Epidermal melanocyte (primary cell): ENCODE measurements around the gene UNC45A.
"Not testable (repeated sequence)": the region's sequence is repeated elsewhere in the genome, so short reads cannot be mapped to it uniquely, and the experiment has no call there.

Experiments
- DNase-seq: peaks from one replicate; pipeline ENCODE4 v3.0.0; 2011; ENCODE audit warnings: low spot score; ENCODE audit not compliant: insufficient read length

Gene UNC45A, protein sequence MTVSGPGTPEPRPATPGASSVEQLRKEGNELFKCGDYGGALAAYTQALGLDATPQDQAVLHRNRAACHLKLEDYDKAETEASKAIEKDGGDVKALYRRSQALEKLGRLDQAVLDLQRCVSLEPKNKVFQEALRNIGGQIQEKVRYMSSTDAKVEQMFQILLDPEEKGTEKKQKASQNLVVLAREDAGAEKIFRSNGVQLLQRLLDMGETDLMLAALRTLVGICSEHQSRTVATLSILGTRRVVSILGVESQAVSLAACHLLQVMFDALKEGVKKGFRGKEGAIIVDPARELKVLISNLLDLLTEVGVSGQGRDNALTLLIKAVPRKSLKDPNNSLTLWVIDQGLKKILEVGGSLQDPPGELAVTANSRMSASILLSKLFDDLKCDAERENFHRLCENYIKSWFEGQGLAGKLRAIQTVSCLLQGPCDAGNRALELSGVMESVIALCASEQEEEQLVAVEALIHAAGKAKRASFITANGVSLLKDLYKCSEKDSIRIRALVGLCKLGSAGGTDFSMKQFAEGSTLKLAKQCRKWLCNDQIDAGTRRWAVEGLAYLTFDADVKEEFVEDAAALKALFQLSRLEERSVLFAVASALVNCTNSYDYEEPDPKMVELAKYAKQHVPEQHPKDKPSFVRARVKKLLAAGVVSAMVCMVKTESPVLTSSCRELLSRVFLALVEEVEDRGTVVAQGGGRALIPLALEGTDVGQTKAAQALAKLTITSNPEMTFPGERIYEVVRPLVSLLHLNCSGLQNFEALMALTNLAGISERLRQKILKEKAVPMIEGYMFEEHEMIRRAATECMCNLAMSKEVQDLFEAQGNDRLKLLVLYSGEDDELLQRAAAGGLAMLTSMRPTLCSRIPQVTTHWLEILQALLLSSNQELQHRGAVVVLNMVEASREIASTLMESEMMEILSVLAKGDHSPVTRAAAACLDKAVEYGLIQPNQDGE

DNA sequence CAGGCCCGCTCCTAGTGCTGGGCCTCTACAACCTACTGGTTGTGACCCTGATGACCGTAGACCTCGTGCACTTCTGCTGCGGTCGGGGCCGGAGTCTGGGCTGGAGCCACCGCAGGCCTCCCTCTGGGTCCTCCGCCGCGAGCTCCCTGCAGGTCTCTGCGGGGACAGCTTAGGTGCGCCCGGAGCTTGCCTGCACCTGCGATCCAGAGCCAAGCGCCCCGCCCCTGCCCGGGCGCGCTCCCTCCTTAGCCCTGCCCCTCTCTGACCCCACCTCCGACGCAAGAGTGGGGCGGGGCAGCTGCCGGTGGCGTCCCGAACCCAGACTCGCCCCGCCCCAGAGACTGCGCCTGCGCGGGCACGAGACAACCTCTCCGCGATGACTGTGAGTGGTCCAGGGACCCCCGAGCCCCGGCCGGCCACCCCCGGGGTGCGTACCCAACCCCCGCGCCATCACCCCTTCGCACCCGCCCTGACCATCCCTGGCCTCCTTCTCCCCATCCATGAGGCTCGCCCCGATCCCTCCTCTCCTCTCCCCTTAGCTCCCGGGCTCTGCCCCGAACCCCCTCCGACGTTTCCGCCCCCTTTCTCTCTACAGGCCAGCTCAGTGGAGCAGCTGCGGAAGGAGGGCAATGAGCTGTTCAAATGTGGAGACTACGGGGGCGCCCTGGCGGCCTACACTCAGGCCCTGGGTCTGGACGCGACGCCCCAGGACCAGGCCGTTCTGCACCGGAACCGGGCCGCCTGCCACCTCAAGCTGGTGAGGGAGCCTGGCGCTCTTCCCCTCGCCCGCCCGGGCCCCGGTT is at the start of gene UNC45A:
Gene UNC45A (plus strand): TSS at position 337 of the 803 bp plus-strand sequence. CDS start 40 bp downstream, at position 377.
- peak; percentile 89 for DNase-seq

DNA sequence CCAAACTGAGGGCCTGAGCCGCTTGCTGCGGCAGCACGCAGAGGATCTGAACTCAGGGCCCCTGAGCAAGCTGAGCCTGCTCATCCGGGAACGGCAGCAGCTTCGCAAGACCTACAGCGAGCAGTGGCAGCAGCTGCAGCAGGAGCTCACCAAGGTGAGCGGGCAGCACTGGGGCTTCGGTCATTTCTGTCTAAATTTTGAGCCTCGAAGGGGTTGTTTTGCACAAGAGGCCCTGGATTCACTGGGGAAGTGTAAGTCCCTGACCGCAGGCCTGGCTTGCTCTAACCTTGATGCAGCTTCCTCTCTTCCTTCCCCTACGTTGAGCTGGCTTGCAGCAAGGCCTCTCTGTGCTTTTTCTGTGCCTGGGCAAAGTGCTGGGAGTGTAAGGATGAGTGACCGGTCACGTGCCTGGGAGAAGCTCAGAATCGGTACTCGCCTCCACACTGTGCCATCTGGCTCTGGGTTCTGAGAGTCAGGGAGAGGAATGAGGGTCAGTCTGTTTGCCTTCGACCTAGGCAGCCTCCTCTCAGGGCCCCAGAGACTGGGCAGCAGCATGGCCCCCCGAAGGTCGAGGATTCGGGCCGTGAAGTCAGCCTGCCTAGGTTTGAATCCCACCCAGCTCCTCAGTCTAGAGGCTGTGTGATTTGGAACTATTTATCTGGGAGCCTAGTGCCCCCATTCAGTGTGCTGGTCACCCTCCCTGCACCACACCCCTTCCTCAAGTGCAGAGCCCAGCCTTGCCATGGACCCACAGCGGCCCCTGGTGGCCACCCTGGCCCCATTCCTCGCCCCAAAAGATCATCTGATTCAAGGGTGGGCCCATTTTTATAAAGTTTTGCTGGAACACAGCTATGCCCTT is 49.4 kb upstream of the UNC45A start:
- no peak for DNase-seq

DNA sequence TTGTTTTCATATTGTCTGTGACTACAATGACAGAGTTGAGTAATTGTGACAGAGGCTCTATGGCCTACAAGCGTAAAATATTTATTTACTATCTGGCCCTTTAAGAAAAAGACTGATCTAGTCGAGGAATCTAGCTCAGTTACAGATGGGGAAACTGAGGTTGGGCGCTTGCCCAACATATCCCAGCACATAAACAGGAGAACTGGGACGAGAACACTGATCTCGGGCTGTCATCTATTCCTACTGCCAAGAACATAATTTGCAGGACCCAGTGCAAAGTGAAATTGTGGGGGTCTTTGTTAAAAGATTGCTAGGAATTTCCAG is 48.8 kb upstream of the UNC45A start:
- DNase-seq = no peak

DNA sequence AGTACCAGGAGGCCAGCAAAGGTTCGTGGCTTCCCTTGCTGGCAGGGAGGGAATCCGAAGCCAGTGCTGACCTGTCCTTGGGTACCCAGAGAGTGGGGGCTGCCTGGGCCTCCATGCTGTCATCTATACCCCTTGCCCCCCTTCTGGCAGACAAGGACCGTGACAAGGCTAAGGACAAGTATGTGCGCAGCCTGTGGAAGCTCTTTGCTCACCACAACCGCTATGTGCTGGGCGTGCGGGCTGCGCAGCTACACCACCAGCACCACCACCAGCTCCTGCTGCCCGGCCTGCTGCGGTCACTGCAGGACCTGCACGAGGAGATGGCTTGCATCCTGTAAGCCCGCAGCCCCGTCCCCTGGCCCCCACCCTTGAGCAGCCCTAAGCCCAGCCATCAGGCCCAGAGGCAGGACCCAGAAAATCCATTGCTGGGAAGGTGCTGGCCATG is 48.0 kb upstream of the UNC45A start:
- DNase-seq = no peak

DNA sequence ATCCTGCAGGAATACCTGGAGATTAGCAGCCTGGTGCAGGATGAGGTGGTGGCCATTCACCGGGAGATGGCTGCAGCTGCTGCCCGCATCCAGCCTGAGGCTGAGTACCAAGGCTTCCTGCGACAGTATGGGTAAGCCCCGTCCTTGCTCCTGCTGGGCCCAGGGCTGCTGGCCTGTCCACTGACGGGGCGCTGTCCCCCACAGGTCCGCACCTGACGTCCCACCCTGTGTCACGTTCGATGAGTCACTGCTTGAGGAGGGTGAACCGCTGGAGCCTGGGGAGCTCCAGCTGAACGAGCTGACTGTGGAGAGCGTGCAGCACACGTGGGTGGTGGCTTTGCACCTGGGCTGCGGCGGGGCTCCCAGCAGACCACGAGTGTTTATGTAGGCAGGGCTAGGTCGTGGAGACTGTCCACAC is 45.8 kb upstream of the UNC45A start:
- no peak for DNase-seq

DNA sequence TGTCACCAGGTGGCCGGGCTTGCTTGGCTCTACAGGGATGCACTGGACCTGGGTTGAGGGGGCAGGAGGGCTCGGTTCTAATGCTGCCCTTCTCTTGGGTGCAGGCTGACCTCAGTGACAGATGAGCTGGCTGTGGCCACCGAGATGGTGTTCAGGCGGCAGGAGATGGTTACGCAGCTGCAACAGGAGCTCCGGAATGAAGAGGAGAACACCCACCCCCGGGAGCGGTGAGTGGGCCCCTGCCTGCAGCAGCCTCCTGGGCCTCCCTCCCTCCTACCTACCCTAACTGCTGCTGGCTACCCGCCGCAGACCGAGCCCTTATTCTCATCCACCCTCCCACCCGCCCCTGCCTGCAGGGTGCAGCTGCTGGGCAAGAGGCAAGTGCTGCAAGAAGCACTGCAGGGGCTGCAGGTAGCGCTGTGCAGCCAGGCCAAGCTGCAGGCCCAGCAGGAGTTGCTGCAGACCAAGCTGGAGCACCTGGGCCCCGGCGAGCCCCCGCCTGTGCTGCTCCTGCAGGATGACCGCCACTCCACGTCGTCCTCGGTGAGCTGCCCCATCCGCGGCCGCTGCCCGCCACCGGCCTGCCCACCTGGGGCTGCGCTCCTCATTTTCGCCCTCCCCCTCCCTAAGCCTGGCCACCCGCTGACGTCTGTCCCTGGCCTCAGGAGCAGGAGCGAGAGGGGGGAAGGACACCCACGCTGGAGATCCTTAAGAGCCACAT is 45.2 kb upstream of the UNC45A start:
- no peak for DNase-seq

DNA sequence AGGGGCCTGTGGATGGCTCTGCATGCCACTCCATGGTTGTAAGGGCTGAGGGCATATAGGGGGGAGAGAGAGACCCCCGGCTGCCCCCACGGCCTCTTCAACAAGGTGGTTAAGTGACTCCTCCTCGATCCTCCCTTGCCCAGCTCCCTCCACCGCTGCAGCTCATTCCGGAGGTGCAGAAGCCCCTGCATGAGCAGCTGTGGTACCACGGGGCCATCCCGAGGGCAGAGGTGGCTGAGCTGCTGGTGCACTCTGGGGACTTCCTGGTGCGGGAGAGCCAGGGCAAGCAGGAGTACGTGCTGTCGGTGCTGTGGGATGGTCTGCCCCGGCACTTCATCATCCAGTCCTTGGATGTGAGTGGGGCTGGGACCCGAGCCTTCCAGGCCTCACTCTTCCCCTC is 44.2 kb upstream of the UNC45A start:
- no peak for DNase-seq

DNA sequence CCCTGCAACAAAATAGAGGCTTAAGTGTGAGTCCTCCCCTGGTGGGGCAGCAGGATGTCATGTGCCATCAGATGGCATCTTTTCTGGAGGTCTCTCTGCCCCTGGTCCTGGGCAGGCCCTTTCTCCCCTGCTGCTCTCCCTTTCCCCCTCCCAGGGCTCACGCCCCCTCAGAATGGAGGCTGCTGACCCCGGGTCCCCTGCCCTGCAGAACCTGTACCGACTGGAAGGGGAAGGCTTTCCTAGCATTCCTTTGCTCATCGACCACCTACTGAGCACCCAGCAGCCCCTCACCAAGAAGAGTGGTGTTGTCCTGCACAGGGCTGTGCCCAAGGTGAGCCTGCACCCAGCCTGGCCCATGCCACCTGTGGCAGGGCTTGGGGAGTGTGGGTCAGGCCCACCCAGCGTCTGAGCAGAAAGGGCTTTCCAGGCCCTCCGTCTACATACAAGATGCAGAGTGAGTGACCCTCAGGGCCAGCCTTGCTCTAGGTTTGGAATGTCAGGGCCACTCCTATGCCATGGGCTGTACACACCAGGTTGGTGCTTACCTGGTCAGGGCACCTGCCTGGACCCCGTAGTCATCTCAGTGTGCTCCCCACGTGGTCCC is 43.6 kb upstream of the UNC45A start:
- no peak for DNase-seq

DNA sequence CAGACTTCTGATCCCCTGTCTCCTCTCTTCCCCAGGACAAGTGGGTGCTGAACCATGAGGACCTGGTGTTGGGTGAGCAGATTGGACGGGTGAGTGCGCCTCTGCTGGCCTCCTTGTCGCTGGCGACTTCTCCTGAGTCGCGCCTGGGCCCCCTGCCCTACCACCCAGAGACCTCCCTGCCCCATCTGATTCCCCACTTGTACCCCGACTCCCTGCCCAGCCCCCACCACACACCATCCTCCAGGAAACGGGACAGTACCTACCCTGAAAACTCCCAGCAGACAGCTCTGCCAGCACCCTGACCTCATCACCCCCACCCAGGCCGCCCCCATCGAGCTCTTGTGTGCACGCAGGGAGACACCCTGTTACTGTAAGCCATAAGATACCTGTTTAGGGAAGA is 43.1 kb upstream of the UNC45A start:
- DNase-seq = no peak

DNA sequence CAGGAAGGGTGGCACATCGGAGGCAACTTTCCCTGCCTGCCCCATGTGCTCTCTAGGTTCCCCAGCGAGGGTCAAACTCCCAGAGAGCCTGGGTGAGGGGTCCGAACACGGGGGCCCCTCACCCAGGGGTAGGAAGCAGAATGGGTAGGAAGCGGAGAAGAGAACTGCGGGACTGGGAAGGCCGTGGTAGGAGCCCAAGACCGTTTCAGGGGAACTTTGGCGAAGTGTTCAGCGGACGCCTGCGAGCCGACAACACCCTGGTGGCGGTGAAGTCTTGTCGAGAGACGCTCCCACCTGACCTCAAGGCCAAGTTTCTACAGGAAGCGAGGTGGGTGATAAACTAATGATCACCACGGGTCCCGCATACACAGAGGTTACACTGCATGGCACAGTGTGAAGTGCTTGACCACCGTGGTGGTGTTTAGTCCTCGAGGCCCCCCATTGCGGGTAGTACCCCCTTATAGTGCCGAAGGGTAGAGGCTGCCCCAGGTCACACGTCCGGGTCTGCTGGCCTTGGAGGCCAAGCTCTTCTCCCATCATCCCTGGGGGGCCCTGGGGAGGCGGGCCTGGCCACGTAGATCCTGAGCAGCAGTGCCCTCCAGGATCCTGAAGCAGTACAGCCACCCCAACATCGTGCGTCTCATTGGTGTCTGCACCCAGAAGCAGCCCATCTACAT is 42.4 kb upstream of the UNC45A start:
- no peak for DNase-seq

DNA sequence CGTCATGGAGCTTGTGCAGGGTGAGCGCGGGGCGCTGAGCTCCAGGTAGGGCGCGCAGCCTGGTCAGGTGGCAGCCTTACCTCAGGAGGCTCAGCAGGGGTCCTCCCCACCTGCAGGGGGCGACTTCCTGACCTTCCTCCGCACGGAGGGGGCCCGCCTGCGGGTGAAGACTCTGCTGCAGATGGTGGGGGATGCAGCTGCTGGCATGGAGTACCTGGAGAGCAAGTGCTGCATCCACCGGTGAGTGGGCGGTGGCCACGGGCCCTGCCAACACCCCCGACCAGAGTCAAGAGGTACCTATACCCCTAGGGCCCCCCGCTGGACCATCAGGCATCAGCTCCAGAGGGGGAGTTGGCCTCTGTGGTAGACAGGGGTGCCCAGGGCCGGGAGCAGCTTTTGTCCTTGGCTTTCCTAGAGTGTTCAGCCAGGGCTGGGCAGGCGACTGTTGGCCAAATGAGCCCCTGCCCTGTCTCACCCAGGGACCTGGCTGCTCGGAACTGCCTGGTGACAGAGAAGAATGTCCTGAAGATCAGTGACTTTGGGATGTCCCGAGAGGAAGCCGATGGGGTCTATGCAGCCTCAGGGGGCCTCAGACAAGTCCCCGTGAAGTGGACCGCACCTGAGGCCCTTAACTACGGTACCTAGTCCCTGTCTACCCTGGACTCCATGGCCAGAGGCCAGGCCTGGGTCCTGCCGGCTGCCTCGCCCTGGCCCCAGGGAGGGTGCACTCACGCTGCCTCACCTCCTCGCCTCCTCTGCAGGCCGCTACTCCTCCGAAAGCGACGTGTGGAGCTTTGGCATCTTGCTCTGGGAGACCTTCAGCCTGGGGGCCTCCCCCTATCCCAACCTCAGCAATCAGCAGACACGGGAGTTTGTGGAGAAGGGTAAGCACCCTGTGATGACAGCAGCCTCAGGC is 41.7 kb upstream of the UNC45A start:
- no peak for DNase-seq

DNA sequence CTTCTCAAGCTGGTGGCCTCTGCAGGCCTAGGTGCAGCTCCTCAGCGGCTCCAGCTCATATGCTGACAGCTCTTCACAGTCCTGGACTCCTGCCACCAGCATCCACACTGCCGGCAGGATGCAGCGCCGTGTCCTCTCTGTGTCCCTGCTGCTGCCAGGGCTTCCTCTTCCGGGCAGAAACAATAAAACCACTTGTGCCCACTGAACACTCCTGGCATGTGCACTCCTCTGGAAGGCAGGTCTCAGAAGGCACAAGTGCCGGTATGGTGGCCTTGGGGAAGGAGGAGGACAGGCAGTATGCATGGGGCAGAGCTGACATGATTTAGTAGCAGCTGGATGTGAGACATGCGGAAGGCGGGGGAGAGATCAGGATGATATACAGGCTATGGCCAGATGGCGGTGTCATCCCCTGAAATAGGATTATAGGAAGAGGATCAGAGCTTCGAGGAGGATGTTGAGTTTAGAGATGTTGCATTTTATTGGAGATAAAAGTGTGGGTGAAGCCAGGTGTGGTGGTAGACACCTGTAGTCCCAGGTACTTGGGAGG is 39.4 kb upstream of the UNC45A start:
- DNase-seq = no peak

DNA sequence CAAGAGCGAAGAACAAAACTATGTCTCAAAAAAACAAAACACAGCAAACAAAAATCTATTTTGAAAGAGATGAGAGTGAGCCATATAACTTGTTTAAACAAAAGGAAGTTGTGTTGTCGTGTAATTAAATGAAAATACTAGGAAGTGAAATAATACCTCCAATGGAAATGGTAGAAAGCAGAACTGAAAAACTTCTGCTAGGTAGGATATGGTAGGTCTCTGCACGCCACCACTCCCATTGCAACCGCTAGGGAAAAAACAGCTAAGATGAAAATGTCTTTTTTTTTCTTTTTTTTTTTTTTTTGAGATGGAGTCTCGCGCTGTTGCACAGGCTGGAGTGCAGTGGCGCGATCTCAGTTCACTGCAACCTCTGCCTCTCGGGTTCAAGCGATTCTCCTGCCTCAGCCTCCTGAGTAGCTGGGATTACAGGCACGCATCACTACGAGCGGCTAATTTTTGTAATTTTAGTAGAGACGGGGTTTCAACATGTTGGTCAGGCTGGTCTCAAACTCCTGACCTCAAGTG is 37.9 kb upstream of the UNC45A start:
- not testable (repeated sequence) for DNase-seq

DNA sequence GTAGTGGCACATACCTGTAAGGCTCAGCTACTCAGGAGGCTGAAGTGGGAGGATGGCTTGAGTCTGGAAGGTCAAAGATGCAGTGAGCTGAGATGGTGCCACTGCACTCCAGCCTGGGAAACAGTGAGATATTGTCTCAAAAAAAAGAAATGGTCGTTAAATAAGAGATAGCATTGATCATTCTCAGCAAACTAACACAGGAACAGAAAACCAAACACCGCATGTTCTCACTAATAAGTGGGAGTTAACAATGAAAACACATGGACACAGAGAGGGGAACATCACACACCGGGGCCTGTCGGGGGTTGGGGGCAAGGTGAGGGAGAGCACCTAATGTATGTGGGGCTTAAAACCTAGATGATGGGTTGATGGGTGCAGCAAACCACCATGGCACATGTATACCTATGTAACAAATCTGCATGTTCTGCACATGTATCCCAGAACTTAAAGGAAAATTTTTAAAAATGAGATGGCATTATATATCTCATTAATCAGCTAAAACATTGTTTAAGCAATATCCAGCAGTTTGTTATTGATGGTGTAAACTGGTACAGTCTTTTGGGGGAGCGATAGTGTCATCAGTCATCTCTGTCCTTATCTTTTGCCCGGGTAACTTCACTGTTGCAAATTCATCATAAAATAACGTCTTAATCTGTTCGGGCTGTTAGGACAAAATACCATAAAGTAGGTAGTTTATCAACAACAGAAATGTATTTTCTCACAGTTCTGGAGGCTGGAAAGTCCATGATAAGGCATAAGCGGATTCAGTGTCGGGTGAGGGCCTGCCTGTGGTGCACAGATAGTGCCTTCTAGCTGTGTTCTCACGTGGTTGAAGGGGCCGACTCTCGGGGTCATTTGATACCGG is 33.7 kb upstream of the UNC45A start:
- no peak for DNase-seq

DNA sequence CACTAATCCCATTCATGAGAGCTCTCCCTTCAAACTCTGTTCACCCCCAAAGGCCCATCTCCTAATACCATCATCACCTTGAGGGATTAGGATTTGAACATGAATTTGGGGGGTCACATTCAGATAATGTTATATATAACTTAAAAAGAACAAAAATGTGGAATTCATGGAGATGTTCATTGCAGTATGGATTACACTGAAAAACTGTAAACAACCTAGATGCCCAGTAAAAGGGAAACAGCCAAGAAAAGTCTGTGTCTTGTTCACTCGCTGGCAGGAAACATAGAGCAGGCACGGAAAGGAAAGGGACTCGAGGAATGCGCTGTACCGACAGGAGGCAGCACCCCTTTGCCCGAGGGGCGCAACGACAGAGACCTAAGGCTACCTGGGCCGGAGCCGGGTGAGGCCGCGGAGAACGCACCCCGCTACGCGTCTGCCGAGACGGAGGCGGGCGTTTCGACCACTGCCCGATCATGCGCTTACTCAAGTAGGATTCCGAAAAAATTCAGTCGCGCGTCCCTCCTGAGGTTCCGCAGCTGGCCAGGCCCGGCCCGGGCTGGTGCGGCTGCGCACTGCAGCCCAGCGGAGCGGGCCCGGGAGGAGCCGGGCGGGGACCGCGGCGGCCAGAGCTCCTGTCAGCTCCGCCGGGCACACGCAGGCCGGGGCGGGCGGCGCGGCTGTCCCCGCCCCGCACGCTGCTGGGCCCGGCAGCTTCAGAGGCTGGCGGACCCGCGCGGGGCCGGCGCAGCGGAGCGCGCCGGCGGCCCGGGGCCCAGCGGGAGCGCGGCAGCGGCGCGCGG is 32.8 kb upstream of the UNC45A start:
- DNase-seq = peak; percentile 98
